MM.1S (cell line): ENCODE results near the gene LRRC17.

Experiments
- CTCF ChIP-seq: fragments of 300-600 bp; sonication (generic); IDR thresholded peaks from 2 replicates; pipeline ENCODE4 v1.5.1; 2016; ENCODE audit warnings: antibody characterized with exemption, low read length, mixed read lengths
- EZH2 ChIP-seq: fragments of 300-600 bp; sonication (generic); optimal IDR thresholded peaks from 2 replicates; pipeline ENCODE3; 2017; ENCODE audit warnings: low read depth, mild to moderate bottlenecking, antibody characterized with exemption, low read length, mixed read lengths
- EZH2phosphoT487 ChIP-seq: fragments of 300-600 bp; sonication (generic); IDR thresholded peaks from 2 replicates; pipeline ENCODE4 v1.6.1; 2018; ENCODE audit warnings: antibody characterized with exemption, low read length

GRCh38 chr7:102916881-102917280 is 4.1 kb downstream of the LRRC17 start:
- TF ChIP-seq CTCF = no peak
- TF ChIP-seq EZH2 = no peak
- no peak for TF ChIP-seq EZH2phosphoT487
